Omental fat pad (tissue), 4 donors: Measurements from ENCODE around the gene LY9. TPM values are rescaled to one million over a fixed set of nuclear protein-coding genes. Genes with fewer than 3 reads are reported as not detected.

Experiments used
- ATAC-seq: fragments of 150-250 bp; one replicate; pipeline ENCODE4 v1.9.1; 2016; ENCODE audit warnings: mild to moderate bottlenecking, moderate library complexity; ENCODE audit not compliant: low FRiP score
- DNase-seq: peaks from one replicate; pipeline ENCODE4 v3.0.0-alpha.2; 2019; ENCODE audit warnings: low spot score
- CTCF ChIP-seq, 3 donors: fragments of 450-650 bp; IDR thresholded peaks; one replicate each; pipeline ENCODE4 v1.5.1; 2016 to 2017; ENCODE audit warnings: antibody characterized with exemption in 3 of 3, mild to moderate bottlenecking in 3 of 3, moderate library complexity in 2 of 3
- total RNA-seq, 4 donors: library from RNA; depleted of rRNA; stranded (reverse); fragments of >200 nt; gene quantifications; one replicate each; pipeline ENCODE4 v1.1.0, GENCODE V29; 2016

The LY9 gene
- total RNA-seq, 4 donors from 2014 or later, result 0.95 to 3.2 (median 1.4) TPM

- DNase-seq, result no peak
- no peak for ATAC-seq
- TF ChIP-seq CTCF (IDR thresholded peaks at IDR 0.05), result no peak
Observed at GRCh38 chr1:160844447-160845232, 48.7 kb downstream of the LY9 start.

DNA sequence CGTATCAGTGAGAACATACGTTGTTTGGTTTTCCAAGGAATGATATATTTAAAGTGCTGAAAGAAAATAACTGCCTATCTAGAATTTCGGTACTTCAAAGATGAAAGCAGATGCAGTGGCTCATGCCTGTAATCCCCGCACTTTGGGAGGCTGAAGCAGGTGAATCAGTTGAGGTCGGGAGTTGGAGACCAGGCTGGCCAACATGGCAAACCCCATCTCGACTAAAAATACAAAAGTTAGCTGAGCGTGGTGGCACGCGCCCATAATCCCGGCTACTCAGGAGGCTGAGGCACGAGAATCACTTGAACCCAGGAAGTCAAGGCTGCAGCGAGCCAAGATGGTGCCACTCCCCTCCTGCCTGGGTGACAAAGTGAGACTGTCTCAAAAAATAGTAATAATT is 50.3 kb downstream of the LY9 start:
- ATAC-seq (no peak), DNase-seq (no peak)
- TF ChIP-seq CTCF (IDR thresholded peaks at IDR 0.05), result no peak

DNA sequence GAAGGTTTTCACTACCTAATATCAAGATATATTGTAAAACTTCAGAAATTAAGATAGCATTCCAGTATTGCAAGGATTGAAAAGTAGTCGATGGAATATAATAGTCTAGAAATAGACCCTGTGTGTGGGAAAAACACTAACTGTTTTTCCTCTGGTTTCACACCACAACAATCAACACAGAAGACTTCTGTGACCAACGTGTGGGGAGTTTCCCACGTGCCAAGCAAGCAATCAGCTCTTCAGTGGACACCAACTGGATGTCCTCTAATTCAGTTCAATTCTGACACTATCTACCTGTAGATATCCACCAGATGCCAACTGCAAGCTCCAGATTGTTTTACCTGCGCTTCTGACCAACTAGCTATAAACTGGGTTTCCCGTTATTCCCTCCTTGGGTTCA is 54.6 kb downstream of the LY9 start:
- no peak for DNase-seq
- ATAC-seq, result no peak
- no peak for TF ChIP-seq CTCF (IDR thresholded peaks at IDR 0.05)

- TF ChIP-seq CTCF (IDR thresholded peaks at IDR 0.05), result no peak
- ATAC-seq (no peak), DNase-seq (no peak)
Observed at GRCh38 chr1:160850993-160851392, 55.0 kb downstream of the LY9 start.

DNA sequence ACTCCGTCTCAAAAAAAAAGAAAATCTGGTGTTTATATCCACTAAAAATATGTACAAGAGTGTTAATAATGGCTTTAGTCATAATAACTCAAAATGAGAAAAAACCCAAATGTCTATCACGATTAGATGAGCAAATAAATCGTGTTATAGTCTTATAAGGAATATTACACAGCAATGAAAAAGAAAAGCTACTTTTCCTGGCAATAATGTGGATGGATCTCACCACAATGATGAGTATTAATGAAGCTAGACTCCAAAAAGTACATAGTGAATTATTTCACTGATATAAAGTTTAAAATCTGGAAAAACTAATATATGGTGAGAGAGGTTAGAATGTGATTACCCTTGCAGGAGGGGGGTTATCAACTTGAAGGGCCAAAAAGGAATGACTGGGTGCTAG is 57.0 kb downstream of the LY9 start:
- TF ChIP-seq CTCF (IDR thresholded peaks at IDR 0.05), result no peak
- ATAC-seq, result no peak
- DNase-seq, result no peak

GRCh38 chr1:160853754-160854153 is 57.8 kb downstream of the LY9 start:
- ATAC-seq (no peak), DNase-seq (no peak)
- no peak for TF ChIP-seq CTCF (IDR thresholded peaks at IDR 0.05)
